ENCODE measurements around the gene SH3TC2.
A peak's percentile ranks its signal among the peaks of the same experiment; 100 is the strongest.

Gene SH3TC2

DNA sequence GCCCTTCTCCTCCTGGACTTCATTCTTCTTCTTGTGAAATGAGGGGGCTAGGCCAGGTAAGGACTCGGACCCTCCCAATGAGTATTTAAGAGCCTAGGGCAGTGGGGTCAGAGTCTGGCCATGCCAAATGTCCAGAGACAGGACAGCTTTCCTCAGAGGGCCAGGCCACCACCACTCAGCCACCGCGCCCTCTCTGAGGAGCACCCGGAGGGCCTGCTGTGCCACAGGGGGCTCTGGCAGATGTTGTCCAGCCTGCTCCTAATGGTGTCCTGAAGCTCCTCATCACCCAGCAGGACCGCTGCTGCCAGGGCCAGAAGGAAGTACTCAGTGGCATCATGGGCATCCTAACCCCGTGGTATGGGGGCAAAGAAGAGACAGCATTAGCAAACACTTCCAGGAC, 58.3 kb downstream of the SH3TC2 start:
- no peak overlapping the region for H3K4me3 ChIP-seq (ENCODE audit: low read length)
- TF ChIP-seq, protein P1, sequence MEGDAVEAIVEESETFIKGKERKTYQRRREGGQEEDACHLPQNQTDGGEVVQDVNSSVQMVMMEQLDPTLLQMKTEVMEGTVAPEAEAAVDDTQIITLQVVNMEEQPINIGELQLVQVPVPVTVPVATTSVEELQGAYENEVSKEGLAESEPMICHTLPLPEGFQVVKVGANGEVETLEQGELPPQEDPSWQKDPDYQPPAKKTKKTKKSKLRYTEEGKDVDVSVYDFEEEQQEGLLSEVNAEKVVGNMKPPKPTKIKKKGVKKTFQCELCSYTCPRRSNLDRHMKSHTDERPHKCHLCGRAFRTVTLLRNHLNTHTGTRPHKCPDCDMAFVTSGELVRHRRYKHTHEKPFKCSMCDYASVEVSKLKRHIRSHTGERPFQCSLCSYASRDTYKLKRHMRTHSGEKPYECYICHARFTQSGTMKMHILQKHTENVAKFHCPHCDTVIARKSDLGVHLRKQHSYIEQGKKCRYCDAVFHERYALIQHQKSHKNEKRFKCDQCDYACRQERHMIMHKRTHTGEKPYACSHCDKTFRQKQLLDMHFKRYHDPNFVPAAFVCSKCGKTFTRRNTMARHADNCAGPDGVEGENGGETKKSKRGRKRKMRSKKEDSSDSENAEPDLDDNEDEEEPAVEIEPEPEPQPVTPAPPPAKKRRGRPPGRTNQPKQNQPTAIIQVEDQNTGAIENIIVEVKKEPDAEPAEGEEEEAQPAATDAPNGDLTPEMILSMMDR (conservative IDR thresholded peaks at IDR 0.05; ENCODE audit: low read length): no peak
- no peak for DNase-seq (ENCODE audit: low read depth)

DNA sequence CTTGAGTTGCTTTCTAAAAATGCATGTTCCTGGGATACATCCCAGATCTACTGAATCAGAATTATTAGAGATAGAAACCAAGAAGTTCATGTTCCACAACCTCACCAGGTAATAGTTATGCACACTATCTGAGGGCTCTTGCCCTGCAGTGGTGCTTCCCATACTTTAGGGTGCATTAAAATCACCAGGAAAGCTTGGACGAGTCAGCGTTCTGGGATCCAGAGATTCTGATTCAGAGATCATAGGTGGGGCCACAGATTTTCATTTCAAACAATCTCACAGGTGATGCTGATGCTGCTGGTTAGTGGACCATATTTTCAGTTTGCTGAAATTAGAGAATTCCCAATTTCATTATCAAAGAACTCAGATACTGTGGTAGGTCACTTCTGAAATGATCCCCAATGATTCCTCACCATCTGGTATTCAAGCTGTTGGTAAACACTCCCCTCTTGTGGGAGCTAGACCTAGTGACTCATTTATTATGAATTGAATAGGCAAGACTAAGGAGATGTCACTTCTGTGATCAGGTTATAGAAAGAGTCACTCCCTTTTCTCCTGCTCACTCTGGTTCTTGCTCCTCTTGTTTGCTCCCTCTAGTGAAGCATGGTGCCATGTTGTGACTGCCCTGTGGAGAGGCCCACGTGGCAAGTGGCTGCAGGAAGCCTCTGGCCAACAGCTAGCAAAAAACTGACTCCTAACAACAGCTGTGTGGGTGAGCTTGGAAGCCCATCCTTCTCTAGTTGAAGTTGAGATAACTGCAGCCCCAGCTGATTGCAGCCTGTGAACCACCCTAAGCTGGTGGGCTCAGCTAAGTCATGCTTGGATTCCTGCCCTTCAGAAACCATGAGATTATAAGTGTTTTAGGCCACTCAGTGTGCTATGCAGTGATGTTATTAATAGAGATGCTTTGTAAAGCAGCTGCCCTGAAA, 59.8 kb downstream of the SH3TC2 start:
- no peak overlapping the region for H3K4me3 ChIP-seq (ENCODE audit: low read length)
- TF ChIP-seq, protein P1 (conservative IDR thresholded peaks at IDR 0.05; ENCODE audit: low read length): peak; percentile 49
- peak; percentile 69 for DNase-seq (ENCODE audit: low read depth)

DNA sequence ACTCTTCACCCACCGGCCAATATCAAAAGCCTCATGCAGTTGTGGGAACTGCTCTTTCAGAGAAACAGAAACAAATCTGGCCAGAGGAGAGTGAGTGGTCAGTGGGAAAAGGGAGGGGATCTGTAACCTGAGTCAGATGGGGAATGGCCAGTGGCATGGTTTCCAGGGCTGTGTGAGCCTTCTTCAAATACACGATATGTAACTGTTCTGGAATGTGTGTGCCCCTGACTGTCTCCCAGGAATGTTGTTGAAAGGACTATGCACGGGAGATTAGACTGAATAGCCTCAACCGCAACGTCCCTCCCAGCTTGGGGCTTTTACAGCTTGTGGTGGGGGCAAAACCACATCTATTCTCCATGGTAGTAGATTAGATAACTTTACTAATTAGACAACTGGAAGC, 60.8 kb downstream of the SH3TC2 start:
- TF ChIP-seq, protein P1 (conservative IDR thresholded peaks at IDR 0.05; ENCODE audit: low read length): no peak
- no peak overlapping the region for H3K4me3 ChIP-seq (ENCODE audit: low read length)
- peak; percentile 98 for DNase-seq (ENCODE audit: low read depth)

GRCh38 chr5:149001162-149001561, 61.7 kb downstream of the SH3TC2 start:
- H3K4me3 ChIP-seq (ENCODE audit: low read length): no peak overlapping the region
- no peak for DNase-seq (ENCODE audit: low read depth)
- TF ChIP-seq, protein P1 (conservative IDR thresholded peaks at IDR 0.05; ENCODE audit: low read length): no peak

DNA sequence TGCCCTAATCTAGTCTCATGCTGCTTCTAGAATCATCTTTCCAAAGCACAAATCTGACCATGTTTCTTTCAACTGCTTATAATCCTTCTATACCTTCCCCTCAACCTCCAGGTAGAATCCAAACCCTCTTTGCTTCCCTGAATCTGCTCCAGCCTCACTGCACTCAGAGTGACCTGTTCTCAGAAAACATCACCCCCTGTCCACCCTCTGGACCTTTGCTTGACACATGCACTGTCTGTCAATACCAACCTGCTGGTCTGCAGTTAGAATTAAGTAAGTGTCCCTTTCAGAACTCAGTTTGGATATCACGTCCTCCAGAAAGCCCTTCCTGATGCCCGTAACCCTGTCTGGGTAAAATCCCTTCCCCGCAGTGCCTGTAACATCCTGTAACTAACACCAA, 63.1 kb downstream of the SH3TC2 start:
- no peak for DNase-seq (ENCODE audit: low read depth)
- TF ChIP-seq, protein P1 (conservative IDR thresholded peaks at IDR 0.05; ENCODE audit: low read length): no peak
- no peak overlapping the region for H3K4me3 ChIP-seq (ENCODE audit: low read length)

GRCh38 chr5:148998174-148998797, 64.6 kb downstream of the SH3TC2 start:
- peak; percentile 70 for DNase-seq (ENCODE audit: low read depth)
- H3K4me3 ChIP-seq (ENCODE audit: low read length): no peak overlapping the region
- TF ChIP-seq, protein P1 (conservative IDR thresholded peaks at IDR 0.05; ENCODE audit: low read length): peak; percentile 77

DNA sequence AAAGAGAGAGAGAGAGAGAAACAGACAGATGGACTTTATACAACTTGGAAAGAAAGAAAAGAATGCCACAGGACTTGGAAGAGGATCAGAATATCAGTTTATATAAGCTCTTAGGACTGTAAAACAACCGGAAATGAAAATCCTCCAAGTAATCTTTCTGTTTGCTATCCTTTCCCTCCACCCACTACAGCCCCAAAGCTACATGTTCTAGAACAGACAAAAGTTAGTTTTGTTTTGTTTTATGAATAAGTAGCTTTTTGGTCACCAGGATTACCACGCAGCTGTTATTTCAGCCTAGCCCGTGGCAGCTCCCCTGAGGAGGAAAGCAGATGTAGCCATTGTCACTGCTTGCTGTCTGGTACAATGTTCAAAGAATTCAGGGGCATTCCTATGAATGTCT, 66.6 kb downstream of the SH3TC2 start:
- TF ChIP-seq, protein P1 (conservative IDR thresholded peaks at IDR 0.05; ENCODE audit: low read length): no peak
- DNase-seq (ENCODE audit: low read depth): no peak
- no peak overlapping the region for H3K4me3 ChIP-seq (ENCODE audit: low read length)

Measured in AG10803 (cell line).